ENCODE data around the gene STEEP1. TPM values are rescaled to one million over a fixed set of nuclear protein-coding genes. Genes with fewer than 3 reads are reported as not detected.

Gene STEEP1
- total RNA-seq, 1 experiment from 2014 or later, result 104 TPM

- Histone ChIP-seq H4K20me1 (ENCODE audit: low read length) (no peaks in the 10 kb centered on the region), H3K27ac (ENCODE audit: low read length) (no peak overlapping the region), H3K9me2 (replicated peaks; ENCODE audit: low read length) (no peaks in the 10 kb centered on the region), H3K4me2 (ENCODE audit: low read length) (no peak overlapping the region), H3K27me3 (ENCODE audit: low read length) (no peaks in the 10 kb centered on the region), H3K4me3 (ENCODE audit: low read length) (no peak overlapping the region), H3K36me3 (ENCODE audit: low read depth, low read length) (no peaks in the 10 kb centered on the region), H3K79me2 (ENCODE audit: low read length) (no peaks in the 10 kb centered on the region), H3K9me3 (ENCODE audit: low read length) (no peaks in the 10 kb centered on the region), H3K4me1 (ENCODE audit: insufficient read depth, low read length) (peaks cover 5% of the 10 kb centered on the region; the same call in 1 of the 2 replicates), H3F3A (ENCODE audit: low read length, unreplicated experiment) (no peaks in the 10 kb centered on the region), H3K9ac (ENCODE audit: low read length) (no peak overlapping the region), H2AFZ (ENCODE audit: low read length) (no peak overlapping the region)
- no peak for ATAC-seq
- POLR2A ChIA-PET (ENCODE audit: unreplicated experiment), result no interaction called here
- no peak for DNase-seq
- TF ChIP-seq EZH2 (IDR thresholded peaks at IDR 0.05; ENCODE audit: low read length, unreplicated experiment), result no peak
- TF ChIP-seq EZH2phosphoT487 (IDR thresholded peaks at IDR 0.05; ENCODE audit: borderline replicate concordance, low read length), result no peak
- TF ChIP-seq CTCF (conservative IDR thresholded peaks at IDR 0.05; ENCODE audit: low read depth, low read length), result no peak
- CTCF ChIA-PET, result interaction anchor here (0.5 to 1.0 kb wide), 2 partner anchors 14 to 19 kb away, joined by 3 to 5 read pairs; no protein-coding TSS in a partner anchor
- no TSS peak for BruUV-seq (replicated peaks)
- intact Hi-C loops (cut with micrococcal nuclease), result no loop called here
Measured at GRCh38 chrX:119489212-119490074, 75.8 kb downstream of the STEEP1 start.

- Histone ChIP-seq H3K4me1 (ENCODE audit: insufficient read depth, low read length) (no peaks in the 10 kb centered on the region), H3K4me3 (ENCODE audit: low read length) (no peak overlapping the region), H3K9ac (ENCODE audit: low read length) (no peak overlapping the region), H3K79me2 (ENCODE audit: low read length) (no peaks in the 10 kb centered on the region), H3K36me3 (ENCODE audit: low read depth, low read length) (no peaks in the 10 kb centered on the region), H4K20me1 (ENCODE audit: low read length) (no peaks in the 10 kb centered on the region), H3K4me2 (ENCODE audit: low read length) (no peak overlapping the region), H3K27me3 (ENCODE audit: low read length) (no peaks in the 10 kb centered on the region), H3K27ac (ENCODE audit: low read length) (no peak overlapping the region), H3K9me3 (ENCODE audit: low read length) (no peaks in the 10 kb centered on the region), H2AFZ (ENCODE audit: low read length) (0 out of 2 replicates have a peak overlapping the region, but pooled peaks have one; percentile 48), H3K9me2 (replicated peaks; ENCODE audit: low read length) (no peaks in the 10 kb centered on the region), H3F3A (ENCODE audit: low read length, unreplicated experiment) (no peaks in the 10 kb centered on the region)
- ChIA-PET CTCF (interaction anchor here (1.0 kb wide), 1 partner anchor 14 kb away, joined by 5 read pairs; no protein-coding TSS in a partner anchor), POLR2A (ENCODE audit: unreplicated experiment) (no interaction called here)
- ATAC-seq (peak; percentile 50; the same call in 1 of the 2 replicates), DNase-seq (peak; percentile 74)
- no TSS peak for BruUV-seq (replicated peaks)
- intact Hi-C loops (cut with micrococcal nuclease), result loop anchor here (1.0 kb wide), 1 partner anchor 24 kb away; no protein-coding TSS in a partner anchor
- peak; percentile 64 for TF ChIP-seq CTCF (conservative IDR thresholded peaks at IDR 0.05; ENCODE audit: low read depth, low read length)
- no peak for TF ChIP-seq EZH2 (IDR thresholded peaks at IDR 0.05; ENCODE audit: low read length, unreplicated experiment)
Measured at GRCh38 chrX:119488749-119489148, 76.5 kb downstream of the STEEP1 start.

Other genes starting within 250 kb of the STEEP1 start
- 25.8 and 30.9 TPM in 2 replicates for gene SLC25A43, start 166.1 kb downstream of the STEEP1 start, total RNA-seq (2014; rRNA removed)
- 410 and 544 TPM in 2 replicates for gene SLC25A5, start 97.0 kb downstream of the STEEP1 start, total RNA-seq (2014; rRNA removed)
- gene UBE2A, start 9.2 kb upstream of the STEEP1 start, total RNA-seq (2014; rRNA removed), result 36.7 and 46.6 TPM in 2 replicates
- gene NKRF, start 41.0 kb upstream of the STEEP1 start, total RNA-seq (2014; rRNA removed), result 9.1 and 11.4 TPM in 2 replicates
- 28.9 and 39.1 TPM in 2 replicates for gene SEPTIN6, start 127.8 kb upstream of the STEEP1 start, total RNA-seq (2014; rRNA removed)
- gene SOWAHD, start 193.2 kb upstream of the STEEP1 start, total RNA-seq (2014; rRNA removed), result 2.3 and 2.5 TPM in 2 replicates
- gene RPL39, start 226.2 kb upstream of the STEEP1 start, total RNA-seq (2014; rRNA removed), result 869 and 1,578 TPM in 2 replicates

Measured in PC-3 (cell line).